ENCODE data around the gene KHDRBS2.

DNA sequence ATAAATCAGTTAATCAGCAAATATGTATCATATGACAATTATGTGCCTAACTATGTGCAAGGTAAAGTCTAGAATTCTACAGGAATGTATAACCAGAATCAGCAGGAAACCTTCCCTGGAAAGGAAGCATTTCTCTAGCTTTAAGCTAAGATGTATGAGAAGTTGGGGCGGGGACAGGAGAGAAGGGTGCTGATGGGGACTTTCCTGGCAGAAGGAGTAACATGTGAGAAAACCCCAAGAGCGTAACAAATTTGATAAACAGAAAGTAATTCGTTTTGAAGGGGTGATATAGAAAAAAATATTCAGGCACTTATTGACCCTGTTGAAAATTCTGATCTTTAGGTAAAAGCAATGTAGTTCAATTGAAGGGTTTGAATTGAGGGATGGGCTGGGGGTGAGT lies 226.1 kb downstream of the KHDRBS2 start:
- TF ChIP-seq CTCF (optimal IDR thresholded peaks at IDR 0.05 in 1 of 3, IDR thresholded peaks at IDR 0.05 in 1 of 3, conservative IDR thresholded peaks at IDR 0.05 in 1 of 3; ENCODE audit: extremely low read depth in 1 of 3, insufficient read depth in 2 of 3, low read length in 3 of 3) (no peak), EZH2 (IDR thresholded peaks at IDR 0.05; ENCODE audit: low read length) (no peak)
